ENCODE data around the gene C1orf115.

GRCh38 chr1:220696226-220696862, 6.2 kb downstream of the C1orf115 start:
- TF ChIP-seq, protein P1, sequence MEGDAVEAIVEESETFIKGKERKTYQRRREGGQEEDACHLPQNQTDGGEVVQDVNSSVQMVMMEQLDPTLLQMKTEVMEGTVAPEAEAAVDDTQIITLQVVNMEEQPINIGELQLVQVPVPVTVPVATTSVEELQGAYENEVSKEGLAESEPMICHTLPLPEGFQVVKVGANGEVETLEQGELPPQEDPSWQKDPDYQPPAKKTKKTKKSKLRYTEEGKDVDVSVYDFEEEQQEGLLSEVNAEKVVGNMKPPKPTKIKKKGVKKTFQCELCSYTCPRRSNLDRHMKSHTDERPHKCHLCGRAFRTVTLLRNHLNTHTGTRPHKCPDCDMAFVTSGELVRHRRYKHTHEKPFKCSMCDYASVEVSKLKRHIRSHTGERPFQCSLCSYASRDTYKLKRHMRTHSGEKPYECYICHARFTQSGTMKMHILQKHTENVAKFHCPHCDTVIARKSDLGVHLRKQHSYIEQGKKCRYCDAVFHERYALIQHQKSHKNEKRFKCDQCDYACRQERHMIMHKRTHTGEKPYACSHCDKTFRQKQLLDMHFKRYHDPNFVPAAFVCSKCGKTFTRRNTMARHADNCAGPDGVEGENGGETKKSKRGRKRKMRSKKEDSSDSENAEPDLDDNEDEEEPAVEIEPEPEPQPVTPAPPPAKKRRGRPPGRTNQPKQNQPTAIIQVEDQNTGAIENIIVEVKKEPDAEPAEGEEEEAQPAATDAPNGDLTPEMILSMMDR (conservative IDR thresholded peaks at IDR 0.05 in 1 of 2, IDR thresholded peaks at IDR 0.05 in 1 of 2; ENCODE audit: extremely low read depth in 1 of 2, insufficient read depth in 1 of 2, low read depth in 1 of 2, low read length in 2 of 2): no peak
- no peak for TF ChIP-seq EZH2 (IDR thresholded peaks at IDR 0.05; ENCODE audit: borderline replicate concordance, low read length)
